ENCODE data around the gene SEMA5A. TPM values are rescaled to one million over a fixed set of nuclear protein-coding genes. Genes with fewer than 3 reads are reported as not detected.

The SEMA5A gene
- total RNA-seq, 1 experiment from 2014 or later, result 22.3 TPM

DNA sequence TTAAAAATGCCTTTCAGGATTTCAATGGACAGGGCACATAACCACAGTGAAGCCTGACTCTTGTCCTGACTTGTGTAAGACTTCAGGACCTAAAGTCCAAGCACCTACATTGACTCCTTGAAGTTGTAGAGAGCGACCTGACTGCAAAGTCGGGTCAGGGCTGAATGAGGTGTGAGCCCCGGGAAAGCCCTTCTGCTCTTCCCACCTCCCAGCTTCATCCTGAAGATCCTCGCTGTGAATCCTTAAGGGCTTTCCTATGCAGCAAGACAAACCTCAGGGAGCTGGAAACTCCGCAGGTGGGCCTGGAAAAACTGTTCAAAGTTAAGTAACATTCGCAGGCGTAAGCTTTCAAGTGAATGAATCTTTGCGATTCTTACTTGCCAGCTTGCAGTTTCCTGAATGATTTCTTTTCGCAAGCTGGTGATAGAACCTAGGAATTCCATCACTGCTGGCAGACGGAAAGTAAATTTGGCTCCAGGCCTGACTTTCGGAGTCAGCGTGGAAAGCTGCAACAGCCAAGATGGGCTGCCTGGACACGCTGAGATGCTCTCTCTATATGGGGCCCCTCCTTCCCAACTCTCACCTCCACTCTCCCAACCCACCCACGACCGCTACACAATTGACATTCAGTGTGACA is 10.9 kb downstream of the SEMA5A start:
- H3K9me3 ChIP-seq, result no peaks in the 10 kb centered on the region
- no peaks in the 10 kb centered on the region; the same call in none of the 2 replicates for H3K36me3 ChIP-seq
- no peak overlapping the region for H3K4me3 ChIP-seq
- H3K27me3 ChIP-seq, result no peaks in the 10 kb centered on the region
- DNase-seq, result no peak

- DNase-seq, result no peak
- H3K36me3 ChIP-seq, result no peaks in the 10 kb centered on the region; the same call in none of the 2 replicates
Observed at GRCh38 chr5:9533562-9534364, 12.1 kb downstream of the SEMA5A start.

DNA sequence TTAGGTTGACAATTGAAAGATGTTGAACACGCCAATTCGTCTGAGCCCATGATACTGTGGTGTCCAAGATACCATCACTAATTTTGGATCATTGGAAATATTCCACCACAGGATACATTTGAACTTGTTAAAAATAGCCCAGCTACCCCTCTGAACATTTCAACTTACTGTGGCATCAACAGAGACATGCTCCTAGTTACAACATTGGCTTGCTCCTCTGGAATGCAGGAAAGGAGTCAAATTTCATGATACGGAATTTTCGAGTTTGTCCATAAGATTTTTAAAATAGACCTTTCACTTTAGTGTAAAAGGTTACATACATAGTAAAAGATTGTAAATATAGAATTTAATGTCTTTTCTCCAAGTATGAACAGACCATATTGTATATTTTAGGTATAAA is 12.8 kb downstream of the SEMA5A start:
- no peak for DNase-seq
- H3K4me3 ChIP-seq, result no peak overlapping the region
- H3K9me3 ChIP-seq, result no peaks in the 10 kb centered on the region
- H3K36me3 ChIP-seq, result no peaks in the 10 kb centered on the region; the same call in none of the 2 replicates
- H3K27me3 ChIP-seq, result no peaks in the 10 kb centered on the region

More at GRCh38 chr5:9533562-9534364, 12.1 kb downstream of the SEMA5A start:
- Histone ChIP-seq H3K27me3 (no peaks in the 10 kb centered on the region), H3K9me3 (no peaks in the 10 kb centered on the region), H3K4me3 (no peak overlapping the region)

DNA sequence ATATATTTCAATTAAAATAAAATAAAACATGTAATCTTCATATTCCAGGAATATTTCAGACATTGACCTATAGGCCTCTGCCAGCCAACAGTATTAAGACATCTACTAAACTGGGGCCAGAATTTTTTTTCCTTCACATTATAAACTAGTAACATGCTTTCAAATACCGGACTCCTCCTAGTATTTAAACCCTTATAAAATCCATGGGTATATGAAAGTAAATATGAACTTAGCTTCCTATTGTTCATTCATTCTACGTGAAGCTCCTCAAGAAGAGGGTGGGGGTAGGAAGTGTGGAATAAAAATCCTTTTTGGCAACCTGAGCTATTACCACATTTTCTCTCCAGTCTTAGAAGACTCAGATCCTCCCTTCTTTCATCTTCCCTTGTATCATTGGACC is 16.4 kb downstream of the SEMA5A start:
- H3K4me3 ChIP-seq, result no peak overlapping the region
- no peaks in the 10 kb centered on the region for H3K27me3 ChIP-seq
- H3K9me3 ChIP-seq, result peaks cover 2% of the 10 kb centered on the region
- peaks cover 5% of the 10 kb centered on the region for H3K36me3 ChIP-seq
- no peak for DNase-seq

DNA sequence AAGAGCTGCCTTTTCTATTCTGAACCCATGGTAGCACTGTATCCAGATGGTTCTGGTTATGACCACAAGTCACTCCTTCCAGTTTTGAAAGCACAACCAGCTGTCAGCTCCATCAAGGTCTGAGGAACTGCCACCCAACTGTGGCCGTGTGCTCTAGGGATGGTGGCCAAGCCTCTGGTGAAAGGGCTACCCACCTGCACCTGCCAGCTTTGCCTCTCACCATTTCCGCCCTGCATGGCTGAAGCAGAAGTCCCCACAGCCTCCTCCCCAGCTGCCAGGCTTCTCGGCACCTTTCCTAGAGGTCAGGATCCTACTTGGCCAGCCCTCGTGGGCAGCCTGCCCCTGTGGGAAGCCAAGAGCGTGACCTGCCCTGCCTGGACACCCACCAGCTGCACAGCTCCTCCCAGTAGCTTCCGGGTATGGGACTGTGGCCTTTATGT is 16.8 kb downstream of the SEMA5A start:
- Histone ChIP-seq H3K36me3 (peaks cover 5% of the 10 kb centered on the region), H3K27me3 (no peaks in the 10 kb centered on the region), H3K4me3 (no peak overlapping the region), H3K9me3 (peaks cover 2% of the 10 kb centered on the region)
- DNase-seq, result no peak

GRCh38 chr5:9524941-9525340 is 20.9 kb downstream of the SEMA5A start:
- H3K9me3 ChIP-seq, result peaks cover 2% of the 10 kb centered on the region
- H3K4me3 ChIP-seq, result no peak overlapping the region
- no peak for DNase-seq
- H3K27me3 ChIP-seq, result no peaks in the 10 kb centered on the region
- H3K36me3 ChIP-seq, result peaks cover 8% of the 10 kb centered on the region

GRCh38 chr5:9523090-9523823 is 22.6 kb downstream of the SEMA5A start:
- Histone ChIP-seq H3K4me3 (no peak overlapping the region), H3K27me3 (no peaks in the 10 kb centered on the region), H3K9me3 (peaks cover 2% of the 10 kb centered on the region), H3K36me3 (peaks cover 11% of the 10 kb centered on the region)
- no peak for DNase-seq

DNA sequence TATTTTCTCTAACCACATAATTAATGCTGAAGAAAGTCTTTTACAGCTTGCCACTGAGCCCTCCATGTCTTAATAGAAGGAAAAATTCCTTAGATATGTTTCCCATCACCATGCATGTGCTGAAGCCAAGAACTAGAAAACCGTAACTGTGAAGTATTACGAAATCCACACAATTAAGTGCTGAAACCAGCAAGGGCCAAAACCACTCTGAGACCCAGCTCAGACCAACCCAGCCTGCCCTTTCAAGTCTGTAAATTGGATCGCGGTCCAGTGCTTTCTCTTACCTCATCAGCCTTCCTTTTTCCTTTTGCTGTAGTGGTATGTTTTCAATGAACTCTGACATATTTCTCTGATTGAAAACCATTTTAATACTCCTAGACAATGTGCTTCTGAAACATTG is 26.3 kb downstream of the SEMA5A start:
- DNase-seq, result peak; percentile 76
- Histone ChIP-seq H3K27me3 (no peaks in the 10 kb centered on the region), H3K36me3 (peaks cover 14% of the 10 kb centered on the region; the same call in 1 of the 2 replicates), H3K4me3 (no peak overlapping the region), H3K9me3 (no peaks in the 10 kb centered on the region)

DNA sequence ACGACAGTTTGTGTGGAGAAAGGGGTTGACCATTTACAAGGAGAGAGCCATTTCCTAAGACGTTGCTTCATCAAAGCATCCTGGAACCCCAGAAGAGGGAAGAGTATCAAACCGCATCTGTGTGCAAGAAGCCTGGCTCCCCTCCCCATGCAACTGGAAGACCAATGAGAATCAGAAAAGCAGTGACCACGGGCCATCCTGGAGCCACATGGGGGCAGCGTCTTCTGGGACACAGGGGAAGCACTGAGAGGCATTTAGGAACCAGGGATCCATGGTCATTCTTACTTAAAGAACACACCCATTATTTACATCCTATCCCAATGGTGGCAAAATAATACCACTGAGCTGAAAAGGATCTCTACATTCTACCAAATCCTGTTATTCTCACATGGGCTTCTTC is 29.3 kb downstream of the SEMA5A start:
- H3K4me3 ChIP-seq, result no peak overlapping the region
- no peaks in the 10 kb centered on the region for H3K27me3 ChIP-seq
- DNase-seq, result no peak
- H3K9me3 ChIP-seq, result no peaks in the 10 kb centered on the region
- H3K36me3 ChIP-seq, result peaks cover 11% of the 10 kb centered on the region; the same call in 1 of the 2 replicates

DNA sequence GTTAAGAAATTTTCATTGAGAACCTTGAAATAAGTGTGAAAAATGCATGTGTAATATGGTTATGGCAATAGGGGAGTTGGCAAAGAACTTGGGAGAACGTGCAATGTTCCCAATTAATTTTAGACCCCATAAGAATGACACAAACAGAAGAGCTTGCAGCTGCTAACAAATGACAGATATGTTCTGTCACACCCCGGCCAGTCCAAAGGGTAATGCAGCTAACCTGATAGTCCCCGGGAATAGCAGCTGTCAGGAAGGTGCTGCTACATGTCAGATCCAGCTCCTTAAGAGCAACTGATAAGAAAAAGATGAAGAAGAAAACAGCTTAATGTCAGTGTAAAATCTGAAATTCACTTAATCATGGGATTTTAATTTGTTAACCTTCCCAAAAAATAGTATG is 30.4 kb downstream of the SEMA5A start:
- H3K36me3 ChIP-seq, result peaks cover 11% of the 10 kb centered on the region; the same call in 1 of the 2 replicates
- H3K27me3 ChIP-seq, result no peaks in the 10 kb centered on the region
- H3K4me3 ChIP-seq, result no peak overlapping the region
- H3K9me3 ChIP-seq, result no peaks in the 10 kb centered on the region
- no peak for DNase-seq

DNA sequence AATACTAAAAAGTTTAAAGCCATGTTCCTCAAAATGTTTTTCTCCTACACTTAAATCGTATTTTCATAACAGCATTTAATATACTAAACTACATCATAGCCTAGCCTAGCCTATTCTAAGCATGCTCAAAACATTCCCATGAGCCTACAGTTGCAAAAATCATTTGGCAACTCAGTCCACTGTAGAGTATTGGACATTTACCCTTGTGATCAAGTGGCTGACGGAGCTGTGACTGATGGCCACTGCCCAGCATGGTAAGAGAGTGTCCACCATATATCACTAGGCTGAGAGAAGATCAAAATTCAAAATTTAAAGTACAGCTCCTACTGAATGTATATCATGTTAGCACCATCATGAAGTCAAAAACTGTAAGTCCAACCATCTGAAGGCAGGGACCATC is 30.9 kb downstream of the SEMA5A start:
- H3K9me3 ChIP-seq, result no peaks in the 10 kb centered on the region
- H3K4me3 ChIP-seq, result no peak overlapping the region
- DNase-seq, result no peak
- no peaks in the 10 kb centered on the region for H3K27me3 ChIP-seq
- peaks cover 11% of the 10 kb centered on the region; the same call in 1 of the 2 replicates for H3K36me3 ChIP-seq

DNA sequence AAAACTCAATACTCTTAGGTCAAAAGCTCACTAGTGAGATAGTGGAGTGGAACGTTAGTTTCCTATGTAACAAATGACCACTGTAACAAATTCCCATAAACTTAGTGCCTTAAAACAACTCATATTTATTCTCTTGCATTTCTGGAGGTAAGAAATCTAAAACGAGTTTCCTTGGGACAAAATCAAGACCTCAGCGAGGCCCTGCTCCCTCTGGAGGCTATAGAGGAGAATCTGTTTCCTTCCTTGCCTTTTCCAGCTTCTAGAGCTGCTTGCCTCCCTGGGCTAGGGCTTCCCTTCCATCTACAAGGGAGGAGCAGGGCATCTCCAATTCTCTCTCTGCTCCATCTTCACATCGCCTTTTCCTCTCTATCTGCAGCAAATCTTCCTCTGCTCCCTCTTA is 32.0 kb downstream of the SEMA5A start:
- DNase-seq, result no peak
- H3K27me3 ChIP-seq, result no peaks in the 10 kb centered on the region
- H3K4me3 ChIP-seq, result no peak overlapping the region
- H3K36me3 ChIP-seq, result peaks cover 9% of the 10 kb centered on the region; the same call in 1 of the 2 replicates
- no peaks in the 10 kb centered on the region for H3K9me3 ChIP-seq

DNA sequence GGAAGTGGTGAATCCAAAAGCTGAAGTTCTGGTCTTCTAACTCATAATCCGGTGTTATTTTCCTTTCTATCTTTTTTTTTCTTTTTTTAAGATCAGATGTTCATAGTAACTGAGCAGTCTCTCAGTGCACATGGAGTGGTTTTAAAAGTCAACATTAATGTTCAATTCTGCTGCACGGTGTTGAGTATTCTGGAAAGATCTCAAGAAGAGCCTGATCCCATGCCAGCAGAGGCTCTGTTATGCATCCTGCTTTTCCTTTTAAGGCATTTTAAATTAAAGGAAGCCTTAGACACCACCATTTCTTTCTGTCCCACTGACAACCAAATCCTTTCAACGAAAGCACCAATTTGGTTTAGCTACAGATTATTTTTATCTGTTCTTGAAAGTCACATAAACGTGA is 33.4 kb downstream of the SEMA5A start:
- DNase-seq, result no peak
- peaks cover 8% of the 10 kb centered on the region; the same call in 1 of the 2 replicates for H3K36me3 ChIP-seq
- H3K9me3 ChIP-seq, result no peaks in the 10 kb centered on the region
- no peaks in the 10 kb centered on the region for H3K27me3 ChIP-seq
- H3K4me3 ChIP-seq, result no peak overlapping the region

- no peak for DNase-seq
- Histone ChIP-seq H3K4me3 (no peak overlapping the region), H3K9me3 (no peaks in the 10 kb centered on the region), H3K36me3 (peaks cover 11% of the 10 kb centered on the region), H3K27me3 (no peaks in the 10 kb centered on the region)
Observed at GRCh38 chr5:9507974-9508373, 37.9 kb downstream of the SEMA5A start.

- no peak overlapping the region for H3K4me3 ChIP-seq
- DNase-seq, result no peak
- H3K27me3 ChIP-seq, result no peaks in the 10 kb centered on the region
- peaks cover 15% of the 10 kb centered on the region for H3K36me3 ChIP-seq
- H3K9me3 ChIP-seq, result no peaks in the 10 kb centered on the region; the same call in 1 of the 2 replicates
Observed at GRCh38 chr5:9505225-9505624, 40.6 kb downstream of the SEMA5A start.

GRCh38 chr5:9502864-9503263 is 43.0 kb downstream of the SEMA5A start:
- Histone ChIP-seq H3K27me3 (no peaks in the 10 kb centered on the region), H3K9me3 (no peaks in the 10 kb centered on the region; the same call in 1 of the 2 replicates), H3K36me3 (peaks cover 14% of the 10 kb centered on the region), H3K4me3 (no peak overlapping the region)
- no peak for DNase-seq
